ENCODE measurements around the gene EXOSC7.

DNA sequence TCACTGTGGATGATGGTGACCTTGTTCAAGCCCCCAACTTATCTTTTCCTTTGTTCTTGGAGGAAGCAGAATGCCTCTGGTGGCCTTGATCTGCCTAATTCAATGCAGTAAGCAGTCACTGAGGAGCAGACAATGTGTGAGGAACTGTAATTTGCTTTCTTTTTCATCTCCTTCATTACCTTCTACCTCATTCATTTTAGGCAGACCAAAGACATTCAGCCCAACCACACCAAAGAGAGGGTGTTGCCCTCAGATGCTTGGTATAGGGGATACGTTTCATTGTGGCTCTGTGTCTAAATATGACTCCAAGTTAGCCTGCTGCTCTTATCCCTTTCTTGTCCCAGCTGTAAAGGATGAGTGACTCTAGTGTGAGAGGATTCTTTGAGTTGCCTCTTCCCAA is 15.3 kb downstream of the EXOSC7 start:
- TF ChIP-seq POLR2A (IDR thresholded peaks at IDR 0.05) (no peak), CTCF (IDR thresholded peaks at IDR 0.05) (no peak)

All from adrenal gland (tissue), 5 donors.